Bronchial epithelial cell (primary cell): Measurements from ENCODE around the gene DNAH11. TPM values are rescaled to one million over a fixed set of nuclear protein-coding genes. Genes with fewer than 3 reads are reported as not detected.
A peak's percentile ranks its signal among the peaks of the same experiment; 100 is the strongest.

Experiments
- DNase-seq: peaks from one replicate; pipeline ENCODE4 v3.0.0-alpha.2; 2010; ENCODE audit warnings: low read depth
- FAIRE-seq: peaks from 2 replicates; lab custom pipeline; 2011; peaks lifted over from hg19 to GRCh38; lab: Jason Lieb, UNC
- H3K27me3 ChIP-seq: 2 replicates; pipeline ENCODE4 v1.5.1; 2011; ENCODE audit warnings: low read length; ENCODE audit not compliant: control insufficient read depth, insufficient read depth
- H3K36me3 ChIP-seq: 2 replicates; pipeline ENCODE4 v1.5.1; 2011; ENCODE audit warnings: low read length; ENCODE audit not compliant: control insufficient read depth, insufficient read depth
- H3K4me3 ChIP-seq: 2 replicates; pipeline ENCODE4 v1.5.1; 2011; ENCODE audit warnings: mild to moderate bottlenecking, low read depth, low read length, control low read depth
- total RNA-seq: library from RNA; depleted of rRNA; stranded (reverse); fragments of >200 nt; gene quantifications from 2 replicates; pipeline ENCODE4 v1.2.1, GENCODE V29; 2014
- TF ChIP-seq, protein P1 (sequence below): IDR thresholded peaks from 2 replicates; pipeline ENCODE4 v1.5.1; 2011; ENCODE audit warnings: mild to moderate bottlenecking, moderate library complexity, low read length, control low read depth, inconsistent platforms; ENCODE audit not compliant: insufficient read depth, severe bottlenecking

DNAH11 gene
- total RNA-seq, 1 donor from 2014 or later, result 2.6 TPM

DNA sequence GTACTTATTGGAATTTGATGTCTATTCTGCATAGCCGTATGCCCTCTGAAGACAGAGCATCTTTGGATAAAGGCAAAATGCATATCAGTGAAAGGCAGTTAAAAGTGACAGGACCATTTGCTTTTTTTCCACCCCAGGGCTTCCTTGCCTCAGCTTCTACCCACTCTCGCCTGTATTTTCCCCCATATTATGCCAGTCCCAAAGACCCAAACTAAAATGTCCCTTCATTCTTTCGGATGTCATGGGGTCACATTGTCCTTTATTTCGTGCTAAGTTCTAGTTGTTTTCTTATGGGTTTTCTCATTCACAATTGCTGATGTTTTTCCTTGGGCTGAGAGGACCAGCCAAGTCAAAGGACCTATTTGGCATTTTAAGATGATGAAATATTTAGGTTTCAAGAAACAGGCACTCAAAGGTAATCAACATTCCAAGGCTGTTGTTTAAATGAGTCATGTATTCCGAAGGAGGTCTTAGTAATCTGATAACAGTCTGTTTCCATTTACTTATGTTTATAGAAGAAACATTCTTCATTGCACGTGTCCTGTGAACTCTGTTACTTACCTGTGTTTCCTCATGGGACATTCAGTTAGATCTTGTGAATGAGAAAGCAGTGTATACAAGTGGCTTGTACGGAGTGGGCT, 74.1 kb downstream of the DNAH11 start:
- FAIRE-seq (peak; percentile 13), DNase-seq (peak; percentile 87)
- Histone ChIP-seq H3K36me3 (no peaks in the 10 kb centered on the region), H3K4me3 (no peak overlapping the region), H3K27me3 (no peaks in the 10 kb centered on the region)
- TF ChIP-seq, protein P1, sequence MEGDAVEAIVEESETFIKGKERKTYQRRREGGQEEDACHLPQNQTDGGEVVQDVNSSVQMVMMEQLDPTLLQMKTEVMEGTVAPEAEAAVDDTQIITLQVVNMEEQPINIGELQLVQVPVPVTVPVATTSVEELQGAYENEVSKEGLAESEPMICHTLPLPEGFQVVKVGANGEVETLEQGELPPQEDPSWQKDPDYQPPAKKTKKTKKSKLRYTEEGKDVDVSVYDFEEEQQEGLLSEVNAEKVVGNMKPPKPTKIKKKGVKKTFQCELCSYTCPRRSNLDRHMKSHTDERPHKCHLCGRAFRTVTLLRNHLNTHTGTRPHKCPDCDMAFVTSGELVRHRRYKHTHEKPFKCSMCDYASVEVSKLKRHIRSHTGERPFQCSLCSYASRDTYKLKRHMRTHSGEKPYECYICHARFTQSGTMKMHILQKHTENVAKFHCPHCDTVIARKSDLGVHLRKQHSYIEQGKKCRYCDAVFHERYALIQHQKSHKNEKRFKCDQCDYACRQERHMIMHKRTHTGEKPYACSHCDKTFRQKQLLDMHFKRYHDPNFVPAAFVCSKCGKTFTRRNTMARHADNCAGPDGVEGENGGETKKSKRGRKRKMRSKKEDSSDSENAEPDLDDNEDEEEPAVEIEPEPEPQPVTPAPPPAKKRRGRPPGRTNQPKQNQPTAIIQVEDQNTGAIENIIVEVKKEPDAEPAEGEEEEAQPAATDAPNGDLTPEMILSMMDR, result no peak

DNA sequence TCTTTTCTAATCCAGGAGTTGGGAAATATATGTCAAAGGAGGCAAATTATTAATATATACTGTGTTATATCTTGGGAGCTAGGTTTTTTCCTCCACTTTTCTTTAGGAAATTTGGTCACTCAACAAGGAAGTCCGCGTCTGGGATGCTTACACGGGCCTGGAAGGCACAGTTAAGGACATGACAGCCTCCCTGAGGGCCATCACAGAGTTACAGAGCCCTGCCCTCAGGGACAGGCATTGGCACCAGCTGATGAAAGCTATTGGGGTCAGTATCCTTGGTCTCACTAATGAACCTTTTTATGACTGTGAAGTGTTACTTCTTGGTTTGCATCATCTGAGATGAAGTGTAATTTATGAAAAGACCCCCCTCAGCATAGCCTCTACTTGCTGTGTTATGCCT, 74.7 kb downstream of the DNAH11 start:
- Histone ChIP-seq H3K36me3 (no peaks in the 10 kb centered on the region), H3K4me3 (no peak overlapping the region), H3K27me3 (no peaks in the 10 kb centered on the region)
- TF ChIP-seq, protein P1, result no peak
- no peak for FAIRE-seq
- DNase-seq, result no peak

DNA sequence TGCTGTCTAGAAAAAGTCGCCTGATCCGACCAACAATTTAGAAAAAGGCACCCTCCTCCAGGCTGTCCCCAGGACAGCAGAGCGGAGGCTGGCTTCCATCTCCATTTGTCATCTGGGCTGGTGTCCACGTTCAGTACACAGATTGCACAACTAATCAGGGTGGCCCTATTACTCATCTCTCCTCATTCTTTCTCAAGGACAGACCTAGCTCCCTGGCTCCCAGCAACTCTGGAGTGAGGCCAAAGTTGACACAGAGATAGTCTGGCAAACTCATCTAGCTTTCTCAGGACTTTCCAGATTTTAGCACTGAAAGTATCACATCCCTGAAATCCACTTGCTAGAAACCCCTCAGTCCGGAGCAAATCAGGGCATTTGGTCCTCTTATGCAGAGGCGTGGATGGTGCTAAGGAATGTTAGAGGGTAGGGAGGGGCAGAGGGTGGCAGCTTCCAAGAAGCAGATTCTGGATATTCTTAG, 75.1 kb downstream of the DNAH11 start:
- Histone ChIP-seq H3K4me3 (no peak overlapping the region), H3K36me3 (no peaks in the 10 kb centered on the region), H3K27me3 (no peaks in the 10 kb centered on the region)
- TF ChIP-seq, protein P1, result no peak
- DNase-seq (peak; percentile 76), FAIRE-seq (peak; percentile 82)

DNA sequence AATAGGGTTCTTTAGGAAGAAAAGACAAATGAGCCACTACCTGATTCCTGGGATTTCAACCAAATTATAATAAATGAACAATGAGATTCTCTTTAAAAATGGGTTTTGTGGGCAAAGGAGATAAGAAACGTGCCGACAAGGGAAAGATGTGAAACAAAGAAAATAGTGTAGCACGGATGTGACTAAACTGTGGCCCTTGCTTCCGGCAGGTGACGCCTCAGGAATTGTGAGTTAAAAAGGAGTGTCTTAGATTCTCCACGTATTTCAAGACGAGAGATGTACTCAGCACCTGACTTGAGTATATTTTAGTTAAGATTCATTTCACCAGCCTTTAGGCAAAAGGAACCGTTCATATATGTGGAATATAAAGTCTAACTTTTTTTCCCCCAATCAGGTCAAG, 75.9 kb downstream of the DNAH11 start:
- H3K36me3 ChIP-seq, result no peaks in the 10 kb centered on the region
- TF ChIP-seq, protein P1, result no peak
- H3K27me3 ChIP-seq, result no peaks in the 10 kb centered on the region
- DNase-seq (no peak), FAIRE-seq (no peak)
- no peak overlapping the region for H3K4me3 ChIP-seq

DNA sequence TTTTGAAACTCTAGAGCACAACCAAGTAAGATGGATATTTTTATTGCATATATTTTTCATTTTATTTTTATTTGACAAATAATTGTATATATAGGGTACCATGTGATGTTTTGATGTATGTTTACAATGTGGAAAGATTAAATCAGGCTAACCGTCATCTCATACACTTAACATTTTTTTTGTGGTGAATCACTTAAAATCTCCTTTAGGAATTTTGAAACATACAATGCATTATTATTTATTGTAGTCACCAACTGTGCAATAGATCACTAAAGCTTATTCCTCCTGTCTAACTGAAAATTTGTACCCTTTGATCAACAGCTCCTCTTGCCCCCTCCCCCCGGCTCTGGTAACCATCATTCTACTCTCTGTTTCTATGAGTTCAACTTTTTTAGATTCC, 77.2 kb downstream of the DNAH11 start:
- Histone ChIP-seq H3K27me3 (no peaks in the 10 kb centered on the region), H3K4me3 (no peak overlapping the region), H3K36me3 (no peaks in the 10 kb centered on the region)
- TF ChIP-seq, protein P1, result no peak
- no peak for DNase-seq
- no peak for FAIRE-seq

DNA sequence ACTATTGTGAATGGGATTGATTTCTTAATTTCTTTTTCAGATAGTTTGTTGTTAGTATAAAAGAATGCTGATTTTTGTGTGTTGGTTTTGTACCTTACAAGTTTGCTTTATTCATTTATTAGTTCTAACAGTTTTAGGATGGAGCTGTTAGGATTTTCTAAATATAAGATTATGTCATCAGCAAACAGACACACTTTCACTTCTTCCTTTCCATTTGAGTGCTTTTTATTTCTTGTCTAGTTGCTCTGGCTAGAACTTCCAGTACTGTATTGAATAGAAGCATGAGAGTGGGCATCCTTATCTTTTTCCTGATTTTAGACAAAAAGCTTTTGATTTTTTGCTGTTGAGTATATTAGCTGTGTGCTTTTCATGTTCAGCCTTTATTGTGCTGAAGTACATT, 81.5 kb downstream of the DNAH11 start:
- no peaks in the 10 kb centered on the region for H3K27me3 ChIP-seq
- FAIRE-seq (no peak), DNase-seq (no peak)
- TF ChIP-seq, protein P1, result no peak
- H3K36me3 ChIP-seq, result no peaks in the 10 kb centered on the region
- no peak overlapping the region for H3K4me3 ChIP-seq
